ENCODE data around the gene FUT4.
"Not testable (repeated sequence)": the region's sequence is repeated elsewhere in the genome, so short reads cannot be mapped to it uniquely, and the experiment has no call there.

FUT4 gene

GRCh38 chr11:94546162-94546470, 2.4 kb downstream of the FUT4 start:
- no peak for TF ChIP-seq CTCF (IDR thresholded peaks at IDR 0.05; ENCODE audit: low read depth, low read length)
- H3K27me3 ChIP-seq (ENCODE audit: insufficient read depth, low read depth, severe bottlenecking) = no peaks in the 10 kb centered on the region
- no peak overlapping the region for H3K27ac ChIP-seq
- H3K4me3 ChIP-seq (ENCODE audit: low read depth, low read length) = no peak overlapping the region; the same call in 1 of the 2 replicates
- no peaks in the 10 kb centered on the region for H3K9me3 ChIP-seq (ENCODE audit: severe bottlenecking)
- DNase-seq = no peak
- H3K36me3 ChIP-seq = peaks cover 10% of the 10 kb centered on the region; the same call in 1 of the 2 replicates

DNA sequence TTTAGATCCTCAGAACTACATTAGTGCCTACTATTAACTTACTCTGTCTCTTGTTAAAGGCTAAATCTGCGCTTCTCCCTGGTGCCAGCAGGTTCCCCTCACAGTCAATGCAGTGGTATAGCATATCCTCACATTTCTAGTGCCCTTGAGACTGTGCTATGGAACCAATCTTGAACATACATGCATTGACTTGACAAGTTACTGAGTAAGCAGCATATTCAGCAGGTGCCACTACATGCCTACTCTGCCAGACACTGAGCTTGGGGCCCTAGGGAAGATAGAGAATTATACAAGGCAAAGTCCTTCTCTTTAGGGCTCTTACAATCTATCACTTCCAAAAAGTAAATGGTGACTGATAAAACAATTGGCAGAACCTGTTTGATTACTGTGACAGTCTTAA, 3.2 kb downstream of the FUT4 start:
- H3K4me3 ChIP-seq (ENCODE audit: low read depth, low read length) = no peak overlapping the region
- 0 out of 2 replicates have a peak, but pooled peaks have one; percentile 4 for TF ChIP-seq CTCF (IDR thresholded peaks at IDR 0.05; ENCODE audit: low read depth, low read length)
- no peak for DNase-seq
- H3K27ac ChIP-seq = no peak overlapping the region
- H3K36me3 ChIP-seq = peaks cover 10% of the 10 kb centered on the region; the same call in 1 of the 2 replicates
- H3K9me3 ChIP-seq (ENCODE audit: severe bottlenecking) = no peaks in the 10 kb centered on the region
- no peaks in the 10 kb centered on the region for H3K27me3 ChIP-seq (ENCODE audit: insufficient read depth, low read depth, severe bottlenecking)

DNA sequence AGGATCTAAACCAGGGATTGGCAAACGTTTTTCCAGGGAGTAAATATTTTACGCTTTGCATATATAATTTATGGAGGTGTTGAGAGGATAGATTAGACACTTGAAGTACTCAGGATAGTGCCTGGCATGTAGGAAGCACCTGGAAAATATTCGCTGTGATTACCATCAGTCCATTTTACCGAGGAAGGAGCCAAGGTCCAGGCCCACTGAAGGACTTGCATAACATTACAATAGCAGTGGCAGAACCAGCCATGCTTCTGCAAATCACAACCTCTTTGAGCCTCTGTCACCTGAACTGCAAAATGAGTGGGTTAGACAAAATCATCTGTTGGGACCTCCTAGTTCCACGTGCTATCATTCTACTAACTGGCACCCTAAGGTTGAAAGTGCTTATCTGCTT, 5.4 kb downstream of the FUT4 start:
- H3K27me3 ChIP-seq (ENCODE audit: insufficient read depth, low read depth, severe bottlenecking) = no peaks in the 10 kb centered on the region
- H3K9me3 ChIP-seq (ENCODE audit: severe bottlenecking) = no peaks in the 10 kb centered on the region
- peaks cover 10% of the 10 kb centered on the region; the same call in 1 of the 2 replicates for H3K36me3 ChIP-seq
- DNase-seq = no peak
- no peak overlapping the region for H3K27ac ChIP-seq
- H3K4me3 ChIP-seq (ENCODE audit: low read depth, low read length) = no peak overlapping the region
- TF ChIP-seq CTCF (IDR thresholded peaks at IDR 0.05; ENCODE audit: low read depth, low read length) = no peak

- Histone ChIP-seq H3K9me3 (ENCODE audit: severe bottlenecking) (no peaks in the 10 kb centered on the region), H3K27ac (no peak overlapping the region), H3K27me3 (ENCODE audit: insufficient read depth, low read depth, severe bottlenecking) (no peaks in the 10 kb centered on the region), H3K4me3 (ENCODE audit: low read depth, low read length) (no peak overlapping the region), H3K36me3 (peaks cover 5% of the 10 kb centered on the region; the same call in 1 of the 2 replicates)
- DNase-seq = no peak
- TF ChIP-seq CTCF (IDR thresholded peaks at IDR 0.05; ENCODE audit: low read depth, low read length) = no peak
These were observed 6.8 kb downstream of the FUT4 start for GRCh38 chr11:94550513-94550912.

DNA sequence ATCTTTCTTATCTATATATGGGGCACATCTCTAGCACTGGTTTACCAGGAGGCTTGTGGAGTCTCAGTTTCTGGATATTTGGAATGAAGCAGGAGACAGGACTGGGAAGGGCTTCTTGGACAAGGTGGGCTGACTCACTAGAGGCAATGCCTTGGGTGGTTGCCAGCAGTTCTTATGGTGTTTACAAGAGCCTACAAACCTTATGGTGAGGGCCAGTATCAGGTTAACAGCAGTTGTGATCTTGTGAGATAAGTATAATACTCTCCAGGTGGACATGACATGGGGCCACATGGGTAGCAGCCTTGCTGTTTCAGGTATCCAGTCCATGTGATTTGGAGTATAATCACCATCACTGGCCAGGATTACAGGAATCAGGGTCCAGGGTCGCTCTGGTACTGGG, 10.2 kb downstream of the FUT4 start:
- no peak for DNase-seq

DNA sequence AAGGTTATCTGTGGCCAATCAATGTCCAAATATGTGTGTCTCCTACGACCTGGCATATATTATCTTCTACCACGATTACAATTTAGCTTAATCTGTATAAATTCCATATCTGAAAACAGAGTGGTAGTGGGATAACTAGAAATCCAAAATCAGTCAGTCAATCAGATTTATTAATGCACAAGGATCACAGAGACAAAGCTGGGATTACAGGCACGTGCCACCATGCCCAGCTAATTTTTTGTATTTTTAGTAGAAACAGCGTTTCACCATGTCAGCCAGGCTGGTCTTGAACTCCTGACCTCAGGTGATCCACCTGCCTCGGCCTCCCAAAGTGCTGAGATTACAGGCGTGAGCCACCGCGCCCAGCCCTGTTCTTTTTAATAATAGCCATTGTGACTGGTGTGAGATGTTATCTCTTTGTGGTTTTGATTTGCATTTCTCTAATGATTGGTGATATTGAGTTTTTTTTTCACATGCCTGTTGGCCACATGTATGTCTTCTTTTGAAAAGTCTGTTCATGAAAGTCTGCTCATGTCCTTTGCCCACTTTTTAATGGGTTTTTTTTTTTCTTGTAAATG, 12.1 kb downstream of the FUT4 start:
- H3K36me3 ChIP-seq; DNase-seq; H3K27ac ChIP-seq; H3K9me3 ChIP-seq (ENCODE audit: severe bottlenecking); H3K27me3 ChIP-seq (ENCODE audit: insufficient read depth, low read depth, severe bottlenecking); H3K4me3 ChIP-seq (ENCODE audit: low read depth, low read length): not testable (repeated sequence)

More for the DNA sequence above, 10.2 kb downstream of the FUT4 start:
- Histone ChIP-seq H3K4me3 (ENCODE audit: low read depth, low read length) (no peak overlapping the region), H3K27me3 (ENCODE audit: insufficient read depth, low read depth, severe bottlenecking) (no peaks in the 10 kb centered on the region), H3K9me3 (ENCODE audit: severe bottlenecking) (no peaks in the 10 kb centered on the region), H3K36me3 (no peaks in the 10 kb centered on the region), H3K27ac (no peak overlapping the region)
- no peak for TF ChIP-seq CTCF (IDR thresholded peaks at IDR 0.05; ENCODE audit: low read depth, low read length)

All from WERI-Rb-1 (cell line).